ENCODE data around the gene PTGES2. TPM values are rescaled to one million over a fixed set of nuclear protein-coding genes. Genes with fewer than 3 reads are reported as not detected.
A peak's percentile ranks its signal among the peaks of the same experiment; 100 is the strongest.

The PTGES2 gene
- total and polyA plus RNA-seq, 2 of the 13 experiments (the other 11 are each of a cell fraction or from before 2014, with no cell fraction given): 63.7 to 79.8 TPM

DNA sequence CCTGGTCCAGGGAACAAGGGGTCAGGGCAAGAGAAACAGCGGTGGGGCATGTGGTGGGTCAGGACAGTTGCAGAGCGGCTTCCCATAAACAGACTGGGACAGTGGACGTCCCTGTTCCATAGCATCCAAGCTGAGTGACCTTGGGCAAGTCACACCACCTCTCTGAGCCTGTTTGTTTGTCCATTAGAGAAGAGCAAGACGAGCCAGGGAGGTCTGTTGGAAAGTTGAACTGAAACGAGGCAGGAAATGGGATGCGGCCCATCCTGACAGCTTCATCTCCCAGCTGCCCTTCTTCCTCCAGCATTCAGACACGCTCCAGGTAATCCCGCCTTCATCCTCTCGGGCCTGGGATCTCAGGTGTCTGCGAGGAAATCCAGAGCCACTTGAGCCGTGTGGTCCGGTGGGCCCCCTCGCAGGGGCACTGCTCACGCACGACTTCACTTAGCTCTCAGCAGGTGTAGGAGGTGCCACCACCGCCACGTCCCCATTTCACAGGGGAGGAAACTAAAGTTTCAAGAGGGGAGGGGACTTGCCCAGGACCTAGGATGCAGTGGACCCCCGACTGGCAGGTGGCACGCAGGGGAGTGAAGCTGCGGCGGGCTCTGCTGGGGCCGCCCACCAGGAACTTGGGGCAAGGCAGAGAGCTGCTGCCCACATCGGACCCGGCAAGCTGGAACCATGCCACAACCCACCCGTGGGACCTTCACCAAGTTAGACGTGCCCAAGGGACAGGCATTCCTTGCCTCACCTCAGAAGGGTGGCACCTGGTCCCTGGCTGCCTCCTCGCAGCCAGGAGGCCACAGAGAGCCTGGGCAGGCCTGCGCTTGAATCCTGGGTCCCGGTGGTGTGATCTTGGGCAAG is 13.0 kb downstream of the PTGES2 start (continued):
- TF ChIP-seq DMTF1 (CRISPR knock-in tag; IDR thresholded peaks at IDR 0.05) (no peak), ZNF44 (CRISPR knock-in tag; IDR thresholded peaks at IDR 0.05) (no peak), ZNF34 (CRISPR knock-in tag; IDR thresholded peaks at IDR 0.05; ENCODE audit: borderline replicate concordance) (0 out of 2 replicates have a peak, but pooled peaks have one; percentile 9), ZNF672 (CRISPR knock-in tag; IDR thresholded peaks at IDR 0.05) (no peak), MAZ (IDR thresholded peaks at IDR 0.05; ENCODE audit: borderline replicate concordance, low read depth, low read length) (no peak), MAZ (CRISPR knock-in tag; IDR thresholded peaks at IDR 0.05; ENCODE audit: low read depth) (no peak), ZNF83 (CRISPR knock-in tag; IDR thresholded peaks at IDR 0.05; ENCODE audit: borderline replicate concordance) (no peak), ZNF777 (CRISPR knock-in tag; IDR thresholded peaks at IDR 0.05) (no peak), ZSCAN5A (CRISPR knock-in tag; IDR thresholded peaks at IDR 0.05; ENCODE audit: borderline replicate concordance) (no peak), ZNF766 (CRISPR knock-in tag; IDR thresholded peaks at IDR 0.05; ENCODE audit: borderline replicate concordance) (no peak)
- TF ChIP-seq, protein P1, sequence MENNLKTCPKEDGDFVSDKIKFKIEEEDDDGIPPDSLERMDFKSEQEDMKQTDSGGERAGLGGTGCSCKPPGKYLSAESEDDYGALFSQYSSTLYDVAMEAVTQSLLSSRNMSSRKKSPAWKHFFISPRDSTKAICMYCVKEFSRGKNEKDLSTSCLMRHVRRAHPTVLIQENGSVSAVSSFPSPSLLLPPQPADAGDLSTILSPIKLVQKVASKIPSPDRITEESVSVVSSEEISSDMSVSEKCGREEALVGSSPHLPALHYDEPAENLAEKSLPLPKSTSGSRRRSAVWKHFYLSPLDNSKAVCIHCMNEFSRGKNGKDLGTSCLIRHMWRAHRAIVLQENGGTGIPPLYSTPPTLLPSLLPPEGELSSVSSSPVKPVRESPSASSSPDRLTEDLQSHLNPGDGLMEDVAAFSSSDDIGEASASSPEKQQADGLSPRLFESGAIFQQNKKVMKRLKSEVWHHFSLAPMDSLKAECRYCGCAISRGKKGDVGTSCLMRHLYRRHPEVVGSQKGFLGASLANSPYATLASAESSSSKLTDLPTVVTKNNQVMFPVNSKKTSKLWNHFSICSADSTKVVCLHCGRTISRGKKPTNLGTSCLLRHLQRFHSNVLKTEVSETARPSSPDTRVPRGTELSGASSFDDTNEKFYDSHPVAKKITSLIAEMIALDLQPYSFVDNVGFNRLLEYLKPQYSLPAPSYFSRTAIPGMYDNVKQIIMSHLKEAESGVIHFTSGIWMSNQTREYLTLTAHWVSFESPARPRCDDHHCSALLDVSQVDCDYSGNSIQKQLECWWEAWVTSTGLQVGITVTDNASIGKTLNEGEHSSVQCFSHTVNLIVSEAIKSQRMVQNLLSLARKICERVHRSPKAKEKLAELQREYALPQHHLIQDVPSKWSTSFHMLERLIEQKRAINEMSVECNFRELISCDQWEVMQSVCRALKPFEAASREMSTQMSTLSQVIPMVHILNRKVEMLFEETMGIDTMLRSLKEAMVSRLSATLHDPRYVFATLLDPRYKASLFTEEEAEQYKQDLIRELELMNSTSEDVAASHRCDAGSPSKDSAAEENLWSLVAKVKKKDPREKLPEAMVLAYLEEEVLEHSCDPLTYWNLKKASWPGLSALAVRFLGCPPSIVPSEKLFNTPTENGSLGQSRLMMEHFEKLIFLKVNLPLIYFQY (CRISPR knock-in tag; IDR thresholded peaks at IDR 0.05; ENCODE audit: borderline replicate concordance): no peak
- TF ChIP-seq, protein P2, sequence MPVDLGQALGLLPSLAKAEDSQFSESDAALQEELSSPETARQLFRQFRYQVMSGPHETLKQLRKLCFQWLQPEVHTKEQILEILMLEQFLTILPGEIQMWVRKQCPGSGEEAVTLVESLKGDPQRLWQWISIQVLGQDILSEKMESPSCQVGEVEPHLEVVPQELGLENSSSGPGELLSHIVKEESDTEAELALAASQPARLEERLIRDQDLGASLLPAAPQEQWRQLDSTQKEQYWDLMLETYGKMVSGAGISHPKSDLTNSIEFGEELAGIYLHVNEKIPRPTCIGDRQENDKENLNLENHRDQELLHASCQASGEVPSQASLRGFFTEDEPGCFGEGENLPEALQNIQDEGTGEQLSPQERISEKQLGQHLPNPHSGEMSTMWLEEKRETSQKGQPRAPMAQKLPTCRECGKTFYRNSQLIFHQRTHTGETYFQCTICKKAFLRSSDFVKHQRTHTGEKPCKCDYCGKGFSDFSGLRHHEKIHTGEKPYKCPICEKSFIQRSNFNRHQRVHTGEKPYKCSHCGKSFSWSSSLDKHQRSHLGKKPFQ (CRISPR knock-in tag; IDR thresholded peaks at IDR 0.05; ENCODE audit: insufficient replicate concordance): no peak
- TF ChIP-seq, protein P3, sequence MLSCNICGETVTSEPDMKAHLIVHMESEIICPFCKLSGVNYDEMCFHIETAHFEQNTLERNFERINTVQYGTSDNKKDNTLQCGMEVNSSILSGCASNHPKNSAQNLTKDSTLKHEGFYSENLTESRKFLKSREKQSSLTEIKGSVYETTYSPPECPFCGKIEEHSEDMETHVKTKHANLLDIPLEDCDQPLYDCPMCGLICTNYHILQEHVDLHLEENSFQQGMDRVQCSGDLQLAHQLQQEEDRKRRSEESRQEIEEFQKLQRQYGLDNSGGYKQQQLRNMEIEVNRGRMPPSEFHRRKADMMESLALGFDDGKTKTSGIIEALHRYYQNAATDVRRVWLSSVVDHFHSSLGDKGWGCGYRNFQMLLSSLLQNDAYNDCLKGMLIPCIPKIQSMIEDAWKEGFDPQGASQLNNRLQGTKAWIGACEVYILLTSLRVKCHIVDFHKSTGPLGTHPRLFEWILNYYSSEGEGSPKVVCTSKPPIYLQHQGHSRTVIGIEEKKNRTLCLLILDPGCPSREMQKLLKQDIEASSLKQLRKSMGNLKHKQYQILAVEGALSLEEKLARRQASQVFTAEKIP (CRISPR knock-in tag; IDR thresholded peaks at IDR 0.05; ENCODE audit: borderline replicate concordance): no peak
- TF ChIP-seq, protein P4, sequence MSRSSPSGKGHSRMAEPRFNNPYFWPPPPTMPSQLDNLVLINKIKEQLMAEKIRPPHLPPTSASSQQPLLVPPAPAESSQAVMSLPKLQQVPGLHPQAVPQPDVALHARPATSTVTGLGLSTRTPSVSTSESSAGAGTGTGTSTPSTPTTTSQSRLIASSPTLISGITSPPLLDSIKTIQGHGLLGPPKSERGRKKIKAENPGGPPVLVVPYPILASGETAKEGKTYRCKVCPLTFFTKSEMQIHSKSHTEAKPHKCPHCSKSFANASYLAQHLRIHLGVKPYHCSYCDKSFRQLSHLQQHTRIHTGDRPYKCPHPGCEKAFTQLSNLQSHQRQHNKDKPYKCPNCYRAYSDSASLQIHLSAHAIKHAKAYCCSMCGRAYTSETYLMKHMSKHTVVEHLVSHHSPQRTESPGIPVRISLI (CRISPR knock-in tag; IDR thresholded peaks at IDR 0.05; ENCODE audit: borderline replicate concordance): no peak
